Right forelimb (tissue), 1 donor: ENCODE measurements around the gene APOBEC3B.
"Not testable (repeated sequence)": the region's sequence is repeated elsewhere in the genome, so short reads cannot be mapped to it uniquely, and the experiment has no call there.

Experiments used
- DNase-seq: peaks from one replicate; pipeline ENCODE4 v3.0.0-alpha.2; 2018

APOBEC3B gene

GRCh38 chr22:39008271-39008850 is 26.2 kb downstream of the APOBEC3B start:
- not testable (repeated sequence) for DNase-seq

- no peak for DNase-seq
Observed at GRCh38 chr22:39010946-39011345, 28.8 kb downstream of the APOBEC3B start.

GRCh38 chr22:39012533-39013511 is 30.7 kb downstream of the APOBEC3B start:
- no peak for DNase-seq

GRCh38 chr22:39013561-39013941 is 31.4 kb downstream of the APOBEC3B start:
- not testable (repeated sequence) for DNase-seq

GRCh38 chr22:39013942-39014722 is 32.0 kb downstream of the APOBEC3B start, which contains the start of gene APOBEC3C:
Gene APOBEC3C (plus strand): TSS chr22:39014257. CDS start chr22:39014363, 106 bp downstream.
- peak; percentile 71 for DNase-seq

- DNase-seq, result not testable (repeated sequence)
Observed at GRCh38 chr22:39014723-39015121, 32.6 kb downstream of the APOBEC3B start.

GRCh38 chr22:39016592-39016991 is 34.4 kb downstream of the APOBEC3B start:
- no peak for DNase-seq

GRCh38 chr22:39017596-39018365 is 35.6 kb downstream of the APOBEC3B start:
- DNase-seq, result no peak

GRCh38 chr22:39020021-39020651 is 38.0 kb downstream of the APOBEC3B start:
- not testable (repeated sequence) for DNase-seq

- DNase-seq, result no peak
Observed at GRCh38 chr22:39021552-39022250, 39.6 kb downstream of the APOBEC3B start.

GRCh38 chr22:39024519-39025308 is 42.6 kb downstream of the APOBEC3B start:
- DNase-seq, result no peak

- DNase-seq, result no peak
Observed at GRCh38 chr22:39026509-39027150, 44.5 kb downstream of the APOBEC3B start.

GRCh38 chr22:39027717-39028116 is 45.6 kb downstream of the APOBEC3B start:
- DNase-seq, result no peak

- no peak for DNase-seq
Observed at GRCh38 chr22:39028281-39028680, 46.1 kb downstream of the APOBEC3B start.

- no peak for DNase-seq
Observed at GRCh38 chr22:39029227-39029626, 47.1 kb downstream of the APOBEC3B start.

GRCh38 chr22:39030705-39031104 is 48.6 kb downstream of the APOBEC3B start:
- DNase-seq, result no peak

- DNase-seq, result not testable (repeated sequence)
Observed at GRCh38 chr22:39031434-39032295, 49.5 kb downstream of the APOBEC3B start.

- DNase-seq, result not testable (repeated sequence)
Observed at GRCh38 chr22:39037071-39037470, 54.9 kb downstream of the APOBEC3B start.
